HepG2 (cell line): ENCODE measurements around the gene AMD1. TPM values are rescaled to one million over a fixed set of nuclear protein-coding genes. Genes with fewer than 3 reads are reported as not detected.

Source experiments
- ATAC-seq: fragments of 200-7000 bp; cut with Tn5 transposase; 3 replicates; pipeline ENCODE4 v1.9.1; 2020; ENCODE audit warnings: mild to moderate bottlenecking, moderate library complexity
- BruUV-seq: library from RNA; stranded (reverse); fragments of 400-500 nt; replicated peaks from 2 replicates; lab custom pipeline; 2021; lab: Mats Ljungman, UMichigan
- CTCF ChIA-PET: fragments of 300-600 bp; formaldehyde crosslinking; extraction: SDS; loops from one replicate; lab custom pipeline; 2021; ENCODE audit warnings: low total read pairs, inconsistent platforms, low intra/inter-chr PET ratio; lab: Yijun Ruan, JAX
- POLR2A ChIA-PET: fragments of 350-600 bp; sonication (Branson Sonifier 250); formaldehyde crosslinking; loops from one replicate; lab custom pipeline; 2020; ENCODE audit warnings: antibody characterized with exemption, inconsistent platforms; lab: Yijun Ruan, JAX
- DNase-seq: peaks from one replicate; pipeline ENCODE4 v3.0.0-alpha.2; 2015; ENCODE audit warnings: low spot score
- FAIRE-seq: peaks from 3 replicates; lab custom pipeline; 2011; peaks lifted over from hg19 to GRCh38; lab: Jason Lieb, UNC
- H2AFZ ChIP-seq: one replicate; pipeline ENCODE4 v1.6.1; 2011; ENCODE audit warnings: low read length, inconsistent platforms
- H3K27ac ChIP-seq: fragments of 300-600 bp; 3 replicates; pipeline ENCODE4 v1.8.0; 2011; ENCODE audit warnings: mixed run types, mild to moderate bottlenecking, mixed read lengths, low read length, inconsistent platforms; ENCODE audit not compliant: insufficient read depth; ENCODE audit errors: extremely low read length
- H3K27me3 ChIP-seq, 2 experiments: fragments of 200-600 bp in 1 of 2; 2 replicates in 1 of 2; 3 replicates in 1 of 2; pipeline versions ENCODE4 v1.6.0 to v1.8.0; 2011; ENCODE audit warnings: low read length in 2 of 2, mild to moderate bottlenecking in 2 of 2, moderate library complexity in 2 of 2, inconsistent platforms in 1 of 2; ENCODE audit not compliant: insufficient read depth in 2 of 2, control insufficient read depth in 1 of 2
- H3K36me3 ChIP-seq, 2 experiments: fragments of 200-600 bp in 1 of 2; replicated peaks in 1 of 2; 2 replicates in 1 of 2; 3 replicates in 1 of 2; pipeline versions ENCODE4 v1.5.1 to v1.8.0; 2011; ENCODE audit warnings: low read length in 2 of 2, inconsistent platforms in 1 of 2; ENCODE audit not compliant: insufficient read depth in 2 of 2, control insufficient read depth in 1 of 2
- H3K4me1 ChIP-seq: 2 replicates; pipeline ENCODE4 v1.5.1; 2012; ENCODE audit warnings: low read length, inconsistent platforms; ENCODE audit not compliant: insufficient read depth
- H3K4me2 ChIP-seq: 2 replicates; pipeline ENCODE4 v1.6.0; 2011; ENCODE audit warnings: low read depth, low read length, inconsistent platforms
- H3K4me3 ChIP-seq, 3 experiments: fragments of 200-600 bp in 1 of 3; sonication (generic), shearing (Covaris generic) in 1 of 3; replicated peaks in 1 of 3; 2 replicates each; pipeline ENCODE4 v1.5.1; 2011 to 2016; ENCODE audit warnings: low read length in 3 of 3, inconsistent platforms in 2 of 3, low read depth in 2 of 3, mild to moderate bottlenecking in 2 of 3, control low read depth in 1 of 3, mixed read lengths in 1 of 3; ENCODE audit not compliant: insufficient read depth in 1 of 3
- H3K79me2 ChIP-seq: one replicate; pipeline ENCODE4 v1.6.1; 2011; ENCODE audit warnings: low read length, inconsistent platforms; ENCODE audit not compliant: insufficient read depth
- H3K9ac ChIP-seq: 2 replicates; pipeline ENCODE4 v1.6.0; 2011; ENCODE audit warnings: mild to moderate bottlenecking, low read depth, low read length, inconsistent platforms; ENCODE audit not compliant: insufficient read depth
- H3K9me3 ChIP-seq: 2 replicates; pipeline ENCODE4 v1.5.1; 2012; ENCODE audit warnings: mild to moderate bottlenecking, low read length
- H4K20me1 ChIP-seq: 2 replicates; pipeline ENCODE4 v1.6.0; 2011; ENCODE audit warnings: inconsistent platforms, mild to moderate bottlenecking, low read length, moderate library complexity; ENCODE audit not compliant: insufficient read depth
- GTF3A ChIP-seq: sonication (generic); formaldehyde crosslinking; conservative IDR thresholded peaks from 2 replicates; pipeline ENCODE4 v1.4.0; 2020; ENCODE audit warnings: mild to moderate bottlenecking, missing genetic modification reagents
- HNRNPL ChIP-seq: fragments of 200-400 bp; formaldehyde crosslinking; IDR thresholded peaks from 2 replicates; pipeline ENCODE4 v1.6.1; 2017; ENCODE audit warnings: mild to moderate bottlenecking, low read depth, low read length
- KAT2B ChIP-seq: fragments of 150-350 bp; IDR thresholded peaks from 2 replicates; pipeline ENCODE4 v1.6.1; 2014; ENCODE audit warnings: low read depth, low read length, borderline replicate concordance
- KLF12 ChIP-seq: sonication (generic); formaldehyde crosslinking; IDR thresholded peaks from 2 replicates; pipeline ENCODE4 v1.4.0; 2020; ENCODE audit warnings: missing genetic modification reagents, borderline replicate concordance
- PITX1 ChIP-seq: sonication (generic); formaldehyde crosslinking; IDR thresholded peaks from 2 replicates; pipeline ENCODE4 v1.5.1; 2020; ENCODE audit warnings: mild to moderate bottlenecking, missing genetic modification reagents
- ZBTB1 ChIP-seq: sonication (generic); formaldehyde crosslinking; IDR thresholded peaks from 2 replicates; pipeline ENCODE4 v1.4.0; 2020; ENCODE audit warnings: missing genetic modification reagents, borderline replicate concordance
- ZFP36L1 ChIP-seq: sonication (generic); formaldehyde crosslinking; IDR thresholded peaks from 2 replicates; pipeline ENCODE4 v1.8.0; 2022; ENCODE audit warnings: mild to moderate bottlenecking, missing genetic modification reagents, moderate library complexity
- ZGPAT ChIP-seq: IDR thresholded peaks from 2 replicates; pipeline ENCODE4 v1.6.1; 2016; ENCODE audit warnings: mild to moderate bottlenecking
- ZMAT3 ChIP-seq: sonication (generic); formaldehyde crosslinking; conservative IDR thresholded peaks from 2 replicates; pipeline ENCODE4 v1.7.0; 2021; ENCODE audit warnings: missing genetic modification reagents
- ZNF3 ChIP-seq: IDR thresholded peaks from 2 replicates; pipeline ENCODE4 v1.7.0; 2017; ENCODE audit warnings: inconsistent platforms
- WGBS: methylation state at CpG from one replicate; pipeline ENCODE4 v1.1.6; 2017; ENCODE audit warnings: low lambda C conversion rate; 5-methylcytosine and 5-hydroxymethylcytosine counted together
- in situ Hi-C: cut with HindIII; loops from 2 replicates; pipeline ENCODE4 v1.10.0; 2017; ENCODE audit warnings: low pct_unique_long_range_greater_than_20kb; ENCODE audit not compliant: extremely low pct_ligation_motif_present
- intact Hi-C: fragments of 100-400 bp; cut with micrococcal nuclease; formaldehyde crosslinking; loops from one replicate; pipeline ENCODE4 v1.10.0; 2022; ENCODE audit not compliant: unreplicated experiment
- polyA plus RNA-seq, 8 experiments: library from polyadenylated mRNA; depleted of rRNA in 3 of 8; stranded (reverse) in 7 of 8; unstranded in 1 of 8; fragments of >200 nt; fragmentation: Illumina TruSeq in 4 of 8; extraction: Trizol in 4 of 8; gene quantifications; 2 replicates each; pipeline versions ENCODE4 v1.2.1 to v1.2.3, GENCODE V29; 2011 to 2016; ENCODE audit warnings: low read depth in 4 of 8, missing spikeins in 1 of 8, mixed read lengths in 1 of 8; ENCODE audit not compliant: insufficient read depth in 1 of 8
- total RNA-seq, 5 experiments: library from RNA; depleted of rRNA; stranded (reverse); fragments of >200 nt; fragmentation: Illumina TruSeq; extraction: Trizol; gene quantifications; 2 replicates each; pipeline ENCODE4 v1.2.3, GENCODE V29; 2016; ENCODE audit warnings: low read depth in 1 of 5

Gene AMD1
- total and polyA plus RNA-seq, 2 of the 13 experiments (the other 11 are each of a cell fraction or from before 2014, with no cell fraction given), result 108 to 123 TPM

DNA sequence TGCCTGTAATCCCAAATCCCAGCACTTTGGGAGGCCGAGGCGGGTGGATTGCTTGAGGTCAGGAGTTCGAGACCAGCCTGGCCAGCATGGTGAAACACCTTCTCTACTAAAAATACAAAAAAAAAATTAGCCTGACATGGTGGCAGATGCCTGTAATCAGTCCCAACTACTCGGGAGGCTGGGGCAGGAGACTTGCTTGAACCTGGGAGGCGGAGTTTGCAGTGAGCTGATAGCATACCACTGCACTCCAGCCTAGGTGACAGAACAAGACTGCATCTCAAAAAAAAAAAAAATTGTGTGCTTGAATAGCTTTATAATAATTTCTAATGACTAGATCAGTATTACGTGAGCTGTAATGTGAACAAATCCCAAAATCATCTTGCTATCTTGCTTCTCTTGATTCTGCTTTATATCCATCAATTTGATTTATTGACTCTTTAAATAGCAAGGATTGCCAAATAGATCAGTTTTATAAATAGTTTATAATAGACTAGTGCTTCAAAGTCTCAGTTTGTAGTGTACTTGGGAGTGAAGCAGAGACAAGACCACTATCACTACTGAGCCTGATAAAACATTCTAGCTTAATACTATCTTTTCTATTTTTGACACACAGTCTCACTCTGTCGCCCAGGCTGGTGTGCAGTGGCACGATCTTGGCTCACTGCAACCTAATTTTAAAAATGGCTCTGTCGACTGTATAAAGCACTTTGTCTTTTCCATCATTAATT is 7.1 kb downstream of the AMD1 start:
- Histone ChIP-seq H3K79me2 (peaks cover 99% of the 10 kb centered on the region), H3K4me1 (peaks cover 79% of the 10 kb centered on the region), H3K27ac (no peak overlapping the region), H3K27me3 (no peaks in the 10 kb centered on the region), H3K36me3 (peaks cover 2 to 8% of the 10 kb centered on the region in 2 experiments; a peak in 2 of 5 replicates), H3K9ac (peak overlapping the region; percentile 20; the same call in 1 of the 2 replicates), H2AFZ (no peak overlapping the region), H3K4me3 (peak overlapping the region; percentile 2 to 31 (median 9); a peak in 5 of 6 replicates), H3K4me2 (peak overlapping the region; percentile 79), H4K20me1 (peaks cover 100% of the 10 kb centered on the region), H3K9me3 (no peaks in the 10 kb centered on the region)
- POLR2A ChIA-PET, result interaction anchor here (2.0 kb wide), 1 partner anchor 66 kb away, joined by 6 read pairs; the partner anchor contains the start of gene CDK19
- no TSS peak for BruUV-seq
- intact Hi-C loops, result no loop called here
- CTCF ChIA-PET, result no interaction called here
- DNase-seq (no peak), FAIRE-seq (no peak), ATAC-seq (no peak)
- 71% methylated on average over 9 of the region's 9 CpGs for WGBS
- in situ Hi-C loops, result no loop called here
- TF ChIP-seq KLF12 (no peak), PITX1 (CRISPR knock-in tag) (no peak), ZNF3 (CRISPR knock-in tag) (no peak), ZFP36L1 (CRISPR knock-in tag) (no peak), GTF3A (CRISPR knock-in tag) (no peak), HNRNPL (no peak), ZGPAT (CRISPR knock-in tag) (no peak), ZBTB1 (CRISPR knock-in tag) (no peak), ZMAT3 (CRISPR knock-in tag) (no peak), KAT2B (no peak)
